Chondrocyte (in vitro differentiated cells): Measurements from ENCODE around the gene EMP1. TPM values are rescaled to one million over a fixed set of nuclear protein-coding genes. Genes with fewer than 3 reads are reported as not detected.

Experiments
- DNase-seq: peaks from one replicate; pipeline ENCODE4 v3.0.0; 2021; ENCODE audit warnings: mixed read lengths, low spot score
- H3K27ac Mint-ChIP-seq: one replicate; pipeline ENCODE4 v1.8.0; 2021; ENCODE audit warnings: mild to moderate bottlenecking, moderate library complexity, mixed read lengths; ENCODE audit not compliant: unreplicated experiment
- H3K27me3 Mint-ChIP-seq: 2 replicates; pipeline ENCODE4 v1.8.0; 2021; ENCODE audit warnings: low read depth, mixed read lengths
- H3K36me3 Mint-ChIP-seq: 2 replicates; pipeline ENCODE4 v1.8.0; 2021; ENCODE audit warnings: low read depth, mixed read lengths
- H3K4me1 Mint-ChIP-seq: 2 replicates; pipeline ENCODE4 v1.8.0; 2021; ENCODE audit warnings: low read depth, mild to moderate bottlenecking, mixed read lengths
- H3K4me3 Mint-ChIP-seq: one replicate; pipeline ENCODE4 v1.8.0; 2021; ENCODE audit warnings: mild to moderate bottlenecking, moderate library complexity, mixed read lengths; ENCODE audit not compliant: unreplicated experiment
- H3K9me3 Mint-ChIP-seq: 2 replicates; pipeline ENCODE4 v1.8.0; 2021; ENCODE audit warnings: low read depth, mixed read lengths
- total RNA-seq: library from RNA; stranded (reverse); gene quantifications from 3 replicates; pipeline ENCODE4 v1.2.1, GENCODE V29; 2021
- TF ChIP-seq, protein P1 (sequence below): fragments of 200-600 bp; sonication (generic); IDR thresholded peaks from 2 replicates; pipeline ENCODE4 v1.5.0; 2021; ENCODE audit warnings: antibody characterized with exemption, mild to moderate bottlenecking, moderate library complexity

Gene EMP1
- total RNA-seq, 1 donor from 2014 or later: 35.7 TPM

DNA sequence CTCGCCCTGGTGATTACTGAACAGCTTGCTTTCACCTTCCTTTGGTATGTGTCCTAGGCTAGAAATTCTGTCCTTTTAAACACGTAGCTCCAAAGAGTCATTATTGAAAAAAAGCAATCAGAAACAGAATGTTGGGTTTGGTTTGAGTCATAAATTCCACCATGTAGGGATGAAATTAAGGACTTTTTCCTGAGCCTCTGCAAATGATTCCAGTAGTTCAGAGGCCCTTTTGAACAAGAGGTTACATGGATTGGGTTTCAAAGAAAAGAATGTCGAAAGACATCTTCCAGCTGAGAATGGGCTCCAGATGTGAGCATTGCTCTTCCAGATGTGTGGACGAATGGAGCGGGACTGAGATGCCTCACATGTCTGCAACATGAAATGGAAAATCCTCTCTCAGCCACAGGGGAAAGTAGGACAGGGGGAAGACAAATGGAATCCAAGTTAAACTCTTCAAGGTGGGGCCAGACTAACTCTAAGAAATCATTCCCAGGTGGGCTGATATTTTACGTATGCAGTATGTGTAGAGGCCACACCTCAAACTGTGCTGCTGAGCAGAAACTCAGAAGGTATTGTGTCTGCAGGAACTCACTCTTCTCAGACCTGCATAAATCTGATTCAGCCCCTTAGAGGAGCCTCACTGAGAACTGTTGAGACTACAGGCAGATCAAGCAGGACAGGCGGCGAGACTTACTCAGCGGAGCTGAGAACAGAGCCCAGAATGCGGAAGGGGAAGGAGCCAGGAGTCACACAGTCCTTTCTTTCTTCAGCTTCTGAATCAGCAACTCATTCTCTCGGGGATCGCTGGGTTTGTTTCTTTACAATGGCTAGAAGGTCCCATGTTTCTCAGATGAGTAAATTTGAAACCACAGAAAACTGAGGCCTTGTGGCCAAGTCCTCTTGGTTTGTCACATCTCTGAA is 23.3 kb upstream of the EMP1 start:
- no peak for DNase-seq
- Mint-ChIP-seq H3K4me1 (peaks cover 53% of the 10 kb centered on the region), H3K27me3 (no peaks in the 10 kb centered on the region), H3K27ac (peak overlapping the region; percentile 95), H3K36me3 (no peaks in the 10 kb centered on the region), H3K4me3 (peak overlapping the region; percentile 51), H3K9me3 (no peaks in the 10 kb centered on the region)
- TF ChIP-seq, protein P1, sequence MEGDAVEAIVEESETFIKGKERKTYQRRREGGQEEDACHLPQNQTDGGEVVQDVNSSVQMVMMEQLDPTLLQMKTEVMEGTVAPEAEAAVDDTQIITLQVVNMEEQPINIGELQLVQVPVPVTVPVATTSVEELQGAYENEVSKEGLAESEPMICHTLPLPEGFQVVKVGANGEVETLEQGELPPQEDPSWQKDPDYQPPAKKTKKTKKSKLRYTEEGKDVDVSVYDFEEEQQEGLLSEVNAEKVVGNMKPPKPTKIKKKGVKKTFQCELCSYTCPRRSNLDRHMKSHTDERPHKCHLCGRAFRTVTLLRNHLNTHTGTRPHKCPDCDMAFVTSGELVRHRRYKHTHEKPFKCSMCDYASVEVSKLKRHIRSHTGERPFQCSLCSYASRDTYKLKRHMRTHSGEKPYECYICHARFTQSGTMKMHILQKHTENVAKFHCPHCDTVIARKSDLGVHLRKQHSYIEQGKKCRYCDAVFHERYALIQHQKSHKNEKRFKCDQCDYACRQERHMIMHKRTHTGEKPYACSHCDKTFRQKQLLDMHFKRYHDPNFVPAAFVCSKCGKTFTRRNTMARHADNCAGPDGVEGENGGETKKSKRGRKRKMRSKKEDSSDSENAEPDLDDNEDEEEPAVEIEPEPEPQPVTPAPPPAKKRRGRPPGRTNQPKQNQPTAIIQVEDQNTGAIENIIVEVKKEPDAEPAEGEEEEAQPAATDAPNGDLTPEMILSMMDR: peak; percentile 11

DNA sequence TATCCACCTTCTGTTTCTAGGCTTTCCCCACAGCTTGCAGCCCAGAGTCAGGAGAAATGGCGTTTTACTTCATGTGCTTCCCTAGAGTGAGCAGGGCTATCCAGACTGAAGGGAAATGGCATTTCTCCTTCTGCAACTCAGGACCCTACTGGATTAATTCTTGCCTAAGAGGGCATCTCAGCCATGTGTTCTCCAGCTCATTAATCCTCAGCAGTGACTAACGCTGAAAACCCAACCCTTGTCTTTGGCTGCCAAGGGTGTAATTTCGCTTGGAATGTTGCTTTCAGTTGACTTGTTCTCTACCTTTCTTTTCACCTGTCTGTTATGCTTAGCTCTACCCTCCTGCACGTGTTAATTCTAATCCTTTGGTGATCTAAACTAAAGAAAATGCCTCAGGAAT is 21.0 kb upstream of the EMP1 start:
- DNase-seq: no peak
- Mint-ChIP-seq H3K27me3 (no peaks in the 10 kb centered on the region), H3K4me1 (peaks cover 70% of the 10 kb centered on the region), H3K36me3 (no peaks in the 10 kb centered on the region), H3K27ac (no peak overlapping the region), H3K4me3 (no peak overlapping the region), H3K9me3 (no peaks in the 10 kb centered on the region)
- TF ChIP-seq, protein P1: no peak

DNA sequence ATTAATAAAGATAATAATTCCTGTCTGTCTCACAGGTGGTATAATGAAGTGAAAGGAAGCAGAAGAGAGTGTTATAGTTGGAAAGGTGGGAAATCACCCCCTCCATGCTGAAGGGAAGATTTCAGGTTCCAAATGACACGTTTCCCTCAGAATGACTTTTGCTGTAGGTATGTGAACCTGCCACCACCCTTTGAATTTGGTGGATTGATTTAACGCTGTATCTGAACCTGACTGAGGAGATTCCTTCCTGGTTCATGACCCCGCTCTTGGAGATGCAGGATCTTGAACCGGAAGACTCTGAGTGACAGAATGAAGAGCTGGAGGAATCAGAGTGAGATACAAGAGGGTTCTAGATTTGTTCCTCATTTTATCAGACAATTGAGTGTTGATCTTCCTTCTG is 20.3 kb upstream of the EMP1 start:
- H3K9me3 Mint-ChIP-seq: no peaks in the 10 kb centered on the region
- H3K36me3 Mint-ChIP-seq: no peaks in the 10 kb centered on the region
- H3K27me3 Mint-ChIP-seq: no peaks in the 10 kb centered on the region
- TF ChIP-seq, protein P1: no peak
- H3K4me3 Mint-ChIP-seq: no peak overlapping the region
- no peak overlapping the region for H3K27ac Mint-ChIP-seq
- peaks cover 63% of the 10 kb centered on the region for H3K4me1 Mint-ChIP-seq
- no peak for DNase-seq

DNA sequence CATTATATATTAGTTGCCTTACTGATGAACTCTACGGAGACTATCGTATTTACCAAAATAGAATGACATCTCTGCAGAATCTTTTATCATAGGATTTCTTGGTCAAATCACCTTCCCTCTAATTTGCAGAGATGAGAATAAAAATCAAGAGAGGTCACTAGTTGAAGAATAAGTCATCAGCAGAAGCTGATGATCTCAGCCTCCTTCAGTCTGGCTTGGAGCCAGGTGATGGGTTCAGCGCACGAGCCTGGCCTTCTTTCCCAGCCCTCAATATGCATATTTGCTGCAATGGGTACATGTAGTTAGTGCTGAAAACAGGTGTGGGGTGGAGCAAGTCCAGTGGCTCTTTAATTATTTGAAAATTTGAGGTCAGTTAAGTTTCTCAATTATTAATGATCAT is 19.2 kb upstream of the EMP1 start:
- peaks cover 59% of the 10 kb centered on the region for H3K4me1 Mint-ChIP-seq
- no peak overlapping the region for H3K27ac Mint-ChIP-seq
- DNase-seq: no peak

DNA sequence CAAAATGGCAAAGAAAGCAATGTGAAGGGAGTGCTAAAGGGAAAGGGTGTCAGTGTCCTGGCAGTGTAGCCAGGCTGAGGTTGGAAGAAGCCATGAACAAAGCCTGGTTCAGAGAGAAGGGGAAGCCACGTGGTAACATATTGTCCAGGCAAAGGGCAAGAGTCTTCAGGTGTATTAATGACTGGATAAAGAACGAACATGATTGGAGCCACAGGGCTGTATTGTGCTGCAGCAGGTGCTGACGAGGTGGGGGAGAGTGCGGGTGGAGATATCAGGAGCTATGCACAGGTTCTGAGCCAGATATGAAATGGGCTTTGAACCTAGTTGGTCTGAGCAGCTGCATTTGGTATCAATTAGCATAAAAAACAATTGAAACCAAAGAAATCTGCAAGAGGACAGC is 18.6 kb upstream of the EMP1 start:
- Mint-ChIP-seq H3K4me1 (peaks cover 53% of the 10 kb centered on the region), H3K27ac (no peak overlapping the region), H3K36me3 (no peaks in the 10 kb centered on the region), H3K9me3 (no peaks in the 10 kb centered on the region), H3K27me3 (no peaks in the 10 kb centered on the region), H3K4me3 (no peak overlapping the region)
- TF ChIP-seq, protein P1: no peak
- no peak for DNase-seq

More for the DNA sequence above, 19.2 kb upstream of the EMP1 start:
- no peaks in the 10 kb centered on the region for H3K36me3 Mint-ChIP-seq
- H3K27me3 Mint-ChIP-seq: no peaks in the 10 kb centered on the region
- TF ChIP-seq, protein P1: no peak
- no peaks in the 10 kb centered on the region for H3K9me3 Mint-ChIP-seq
- no peak overlapping the region for H3K4me3 Mint-ChIP-seq
